ENCODE measurements around the gene CAMK1D. TPM values are rescaled to one million over a fixed set of nuclear protein-coding genes. Genes with fewer than 3 reads are reported as not detected.
"Not testable (repeated sequence)": the region's sequence is repeated elsewhere in the genome, so short reads cannot be mapped to it uniquely, and the experiment has no call there.

CAMK1D gene
- total and polyA plus RNA-seq, 9 donors = 1.9 to 7.4 (median 3.9) TPM

GRCh38 chr10:12434677-12435076 is 85.3 kb downstream of the CAMK1D start:
- not testable (repeated sequence) for H3K4me3 ChIP-seq (ENCODE audit: low read length); DNase-seq; H3K9me3 ChIP-seq (replicated peaks; ENCODE audit: control insufficient read depth, low read depth, low read length); H3K36me3 ChIP-seq (ENCODE audit: control insufficient read depth, insufficient read depth, low read length); H3K27me3 ChIP-seq (ENCODE audit: control insufficient read depth, insufficient read depth, low read length); H3K27ac ChIP-seq (ENCODE audit: low read length)
- peaks cover 15% of the 10 kb centered on the region for H3K4me1 ChIP-seq (ENCODE audit: control insufficient read depth, insufficient read depth, low read length)
- 89% methylated on average over 7 of the region's 8 CpGs for WGBS (ENCODE audit: insufficient coverage)

GRCh38 chr10:12435348-12435747 is 86.0 kb downstream of the CAMK1D start:
- H3K4me3 ChIP-seq (ENCODE audit: low read length) = no peak overlapping the region
- H3K27me3 ChIP-seq (ENCODE audit: control insufficient read depth, insufficient read depth, low read length) = peaks cover 4% of the 10 kb centered on the region
- WGBS (ENCODE audit: insufficient coverage) = 86% methylated on average over 5 of the region's 6 CpGs
- H3K4me1 ChIP-seq (ENCODE audit: control insufficient read depth, insufficient read depth, low read length) = peaks cover 13% of the 10 kb centered on the region
- no peaks in the 10 kb centered on the region for H3K36me3 ChIP-seq (ENCODE audit: control insufficient read depth, insufficient read depth, low read length)
- DNase-seq = no peak
- H3K27ac ChIP-seq (ENCODE audit: low read length) = no peak overlapping the region
- no peaks in the 10 kb centered on the region for H3K9me3 ChIP-seq (replicated peaks; ENCODE audit: control insufficient read depth, low read depth, low read length)

GRCh38 chr10:12438919-12439692 is 89.8 kb downstream of the CAMK1D start:
- Histone ChIP-seq H3K27ac (ENCODE audit: low read length) (no peak overlapping the region), H3K36me3 (ENCODE audit: control insufficient read depth, insufficient read depth, low read length) (no peaks in the 10 kb centered on the region), H3K27me3 (ENCODE audit: control insufficient read depth, insufficient read depth, low read length) (no peaks in the 10 kb centered on the region), H3K4me1 (ENCODE audit: control insufficient read depth, insufficient read depth, low read length) (no peaks in the 10 kb centered on the region), H3K9me3 (replicated peaks; ENCODE audit: control insufficient read depth, low read depth, low read length) (no peaks in the 10 kb centered on the region), H3K4me3 (ENCODE audit: low read length) (no peak overlapping the region)
- WGBS (ENCODE audit: insufficient coverage) = 64% methylated on average over 10 of the region's 16 CpGs
- no peak for DNase-seq

GRCh38 chr10:12439767-12440166 is 90.4 kb downstream of the CAMK1D start:
- WGBS (ENCODE audit: insufficient coverage) = 95% methylated on average over 2 of the region's 6 CpGs
- not testable (repeated sequence) for H3K4me3 ChIP-seq (ENCODE audit: low read length); H3K27me3 ChIP-seq (ENCODE audit: control insufficient read depth, insufficient read depth, low read length); H3K36me3 ChIP-seq (ENCODE audit: control insufficient read depth, insufficient read depth, low read length); H3K27ac ChIP-seq (ENCODE audit: low read length); H3K9me3 ChIP-seq (replicated peaks; ENCODE audit: control insufficient read depth, low read depth, low read length); H3K4me1 ChIP-seq (ENCODE audit: control insufficient read depth, insufficient read depth, low read length); DNase-seq

GRCh38 chr10:12443026-12443425 is 93.7 kb downstream of the CAMK1D start:
- H3K27me3 ChIP-seq (ENCODE audit: control insufficient read depth, insufficient read depth, low read length) = no peaks in the 10 kb centered on the region
- H3K4me3 ChIP-seq (ENCODE audit: low read length) = no peak overlapping the region
- WGBS (ENCODE audit: insufficient coverage) = 92% methylated on average over 8 of the region's 8 CpGs
- no peaks in the 10 kb centered on the region for H3K36me3 ChIP-seq (ENCODE audit: control insufficient read depth, insufficient read depth, low read length)
- no peaks in the 10 kb centered on the region for H3K9me3 ChIP-seq (replicated peaks; ENCODE audit: control insufficient read depth, low read depth, low read length)
- no peaks in the 10 kb centered on the region for H3K4me1 ChIP-seq (ENCODE audit: control insufficient read depth, insufficient read depth, low read length)
- no peak overlapping the region for H3K27ac ChIP-seq (ENCODE audit: low read length)
- DNase-seq = no peak

- Histone ChIP-seq H3K4me1 (ENCODE audit: control insufficient read depth, insufficient read depth, low read length) (no peaks in the 10 kb centered on the region), H3K36me3 (ENCODE audit: control insufficient read depth, insufficient read depth, low read length) (no peaks in the 10 kb centered on the region), H3K4me3 (ENCODE audit: low read length) (no peak overlapping the region), H3K9me3 (replicated peaks; ENCODE audit: control insufficient read depth, low read depth, low read length) (no peaks in the 10 kb centered on the region), H3K27ac (ENCODE audit: low read length) (no peak overlapping the region), H3K27me3 (ENCODE audit: control insufficient read depth, insufficient read depth, low read length) (no peaks in the 10 kb centered on the region)
- no CpG with 5 or more reads among the region's 6 CpGs for WGBS (ENCODE audit: insufficient coverage)
- no peak for DNase-seq
These were observed 95.8 kb downstream of the CAMK1D start for GRCh38 chr10:12444981-12445700.

- Histone ChIP-seq H3K9me3 (replicated peaks; ENCODE audit: control insufficient read depth, low read depth, low read length) (no peaks in the 10 kb centered on the region), H3K27ac (ENCODE audit: low read length) (no peak overlapping the region), H3K36me3 (ENCODE audit: control insufficient read depth, insufficient read depth, low read length) (no peaks in the 10 kb centered on the region), H3K4me3 (ENCODE audit: low read length) (no peak overlapping the region), H3K4me1 (ENCODE audit: control insufficient read depth, insufficient read depth, low read length) (no peaks in the 10 kb centered on the region), H3K27me3 (ENCODE audit: control insufficient read depth, insufficient read depth, low read length) (no peaks in the 10 kb centered on the region)
- WGBS (ENCODE audit: insufficient coverage) = 40% methylated on average over 2 of the region's 4 CpGs
- no peak for DNase-seq
These were observed 96.5 kb downstream of the CAMK1D start for GRCh38 chr10:12445701-12446334.

GRCh38 chr10:12448340-12448728 is 99.0 kb downstream of the CAMK1D start:
- Histone ChIP-seq H3K27ac (ENCODE audit: low read length) (no peak overlapping the region), H3K27me3 (ENCODE audit: control insufficient read depth, insufficient read depth, low read length) (no peaks in the 10 kb centered on the region), H3K4me3 (ENCODE audit: low read length) (no peak overlapping the region), H3K9me3 (replicated peaks; ENCODE audit: control insufficient read depth, low read depth, low read length) (no peaks in the 10 kb centered on the region), H3K4me1 (ENCODE audit: control insufficient read depth, insufficient read depth, low read length) (no peaks in the 10 kb centered on the region), H3K36me3 (ENCODE audit: control insufficient read depth, insufficient read depth, low read length) (no peaks in the 10 kb centered on the region)
- no peak for DNase-seq
- 63% methylated on average over 2 of the region's 3 CpGs for WGBS (ENCODE audit: insufficient coverage)

- Histone ChIP-seq H3K27ac (ENCODE audit: low read length) (no peak overlapping the region), H3K9me3 (replicated peaks; ENCODE audit: control insufficient read depth, low read depth, low read length) (no peaks in the 10 kb centered on the region)
- DNase-seq = peak; percentile 33
These were observed 99.5 kb downstream of the CAMK1D start for GRCh38 chr10:12448729-12449391.

GRCh38 chr10:12455318-12455717 is 106.0 kb downstream of the CAMK1D start:
- Histone ChIP-seq H3K9me3 (replicated peaks; ENCODE audit: control insufficient read depth, low read depth, low read length) (no peaks in the 10 kb centered on the region), H3K27me3 (ENCODE audit: control insufficient read depth, insufficient read depth, low read length) (no peaks in the 10 kb centered on the region), H3K27ac (ENCODE audit: low read length) (no peak overlapping the region), H3K4me3 (ENCODE audit: low read length) (no peak overlapping the region), H3K4me1 (ENCODE audit: control insufficient read depth, insufficient read depth, low read length) (no peaks in the 10 kb centered on the region), H3K36me3 (ENCODE audit: control insufficient read depth, insufficient read depth, low read length) (no peaks in the 10 kb centered on the region)
- DNase-seq = no peak
- WGBS (ENCODE audit: insufficient coverage) = 67% methylated on average over 1 of the region's 5 CpGs

More at GRCh38 chr10:12448729-12449391, 99.5 kb downstream of the CAMK1D start:
- Histone ChIP-seq H3K27me3 (ENCODE audit: control insufficient read depth, insufficient read depth, low read length) (no peaks in the 10 kb centered on the region), H3K4me3 (ENCODE audit: low read length) (no peak overlapping the region), H3K36me3 (ENCODE audit: control insufficient read depth, insufficient read depth, low read length) (no peaks in the 10 kb centered on the region), H3K4me1 (ENCODE audit: control insufficient read depth, insufficient read depth, low read length) (no peaks in the 10 kb centered on the region)
- WGBS (ENCODE audit: insufficient coverage) = 91% methylated on average over 16 of the region's 18 CpGs
